ENCODE results near the gene ARL14.

The ARL14 gene

GRCh38 chr3:160722331-160722730, 45.4 kb downstream of the ARL14 start:
- no peak for DNase-seq (ENCODE audit: low read depth, low spot score)

GRCh38 chr3:160725338-160725737, 48.4 kb downstream of the ARL14 start:
- no peak for DNase-seq (ENCODE audit: low read depth, low spot score)
